GM15510 (cell line): ENCODE results near the gene UBE2F.

Source experiments
- POLR2A ChIP-seq: IDR thresholded peaks from 3 replicates; pipeline ENCODE4 v1.6.1; 2011; ENCODE audit warnings: borderline replicate concordance; ENCODE audit not compliant: insufficient read length; ENCODE audit errors: extremely low read depth

Gene UBE2F

DNA sequence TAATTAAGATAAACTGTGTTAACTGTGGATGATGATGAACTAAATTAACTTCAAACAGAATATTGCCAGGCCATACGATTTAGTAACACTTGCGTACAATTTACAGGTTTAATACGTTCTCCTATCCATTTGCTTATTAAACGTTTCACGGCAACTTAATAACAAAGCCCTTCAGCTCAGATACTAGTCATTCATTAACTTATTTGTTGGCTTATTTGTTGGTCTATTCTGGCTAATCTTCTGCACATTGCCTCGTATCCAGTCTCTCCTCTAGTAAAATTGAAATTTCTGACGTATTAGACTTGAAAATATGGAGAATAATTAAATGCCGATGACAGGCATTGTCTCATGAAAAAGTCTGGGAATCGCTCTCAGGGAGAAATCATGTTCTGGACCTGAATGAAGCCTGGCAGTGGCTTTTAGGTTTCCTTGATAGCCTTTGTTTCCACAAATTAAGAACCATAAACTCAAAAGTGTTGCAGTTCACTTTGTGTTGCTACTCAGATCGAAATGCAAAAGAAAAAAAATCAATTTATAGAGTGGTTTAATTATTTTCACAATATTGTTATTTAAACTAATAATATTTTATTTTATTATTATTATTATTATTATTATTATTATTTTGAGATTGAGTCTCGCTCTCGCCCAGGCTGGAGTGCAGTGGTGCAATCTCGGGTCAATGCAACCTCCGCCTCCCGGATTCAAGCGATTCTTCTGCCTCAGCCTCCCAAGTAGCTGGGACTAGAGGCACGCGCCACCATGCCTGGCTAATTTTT, 98.4 kb downstream of the UBE2F start:
- no peak for TF ChIP-seq POLR2A

DNA sequence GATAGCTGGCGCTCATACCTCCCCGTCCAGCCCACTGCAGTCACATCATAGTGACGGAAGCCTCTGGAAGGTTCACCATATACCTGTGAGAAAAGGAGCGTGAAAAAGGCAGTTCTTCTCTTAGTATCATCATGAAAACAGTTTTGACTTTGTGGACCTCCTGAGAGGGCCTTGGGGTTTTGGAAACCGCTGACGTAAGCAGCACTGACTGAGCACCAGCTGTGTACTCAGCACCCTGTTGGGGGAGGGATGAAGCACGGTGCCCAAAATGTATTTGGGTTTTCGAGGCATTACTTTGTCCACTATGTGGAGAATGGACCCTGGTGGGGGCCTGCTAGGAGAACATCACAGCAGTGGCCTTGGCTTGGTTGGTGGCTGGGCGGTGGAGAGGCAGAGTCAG, 99.4 kb downstream of the UBE2F start:
- no peak for TF ChIP-seq POLR2A

DNA sequence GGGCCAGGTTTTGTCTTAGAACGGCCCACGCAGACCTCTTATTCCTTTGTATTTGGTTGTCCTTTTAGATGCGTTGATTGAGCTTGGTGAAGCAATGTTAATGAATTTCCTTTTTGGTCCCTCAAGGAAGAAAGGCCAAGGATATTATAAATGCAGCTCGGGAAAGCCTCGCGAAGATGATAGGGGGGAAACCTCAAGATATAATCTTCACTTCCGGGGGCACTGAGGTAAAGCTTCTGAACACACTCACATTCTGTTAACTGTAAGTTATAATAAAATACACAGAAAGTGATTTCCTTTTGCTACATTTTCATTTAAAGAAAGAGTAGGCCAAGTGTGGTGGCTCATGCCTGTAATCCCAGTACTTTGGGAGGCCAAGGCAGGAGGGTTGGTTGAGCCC, 101.1 kb downstream of the UBE2F start:
- no peak for TF ChIP-seq POLR2A

DNA sequence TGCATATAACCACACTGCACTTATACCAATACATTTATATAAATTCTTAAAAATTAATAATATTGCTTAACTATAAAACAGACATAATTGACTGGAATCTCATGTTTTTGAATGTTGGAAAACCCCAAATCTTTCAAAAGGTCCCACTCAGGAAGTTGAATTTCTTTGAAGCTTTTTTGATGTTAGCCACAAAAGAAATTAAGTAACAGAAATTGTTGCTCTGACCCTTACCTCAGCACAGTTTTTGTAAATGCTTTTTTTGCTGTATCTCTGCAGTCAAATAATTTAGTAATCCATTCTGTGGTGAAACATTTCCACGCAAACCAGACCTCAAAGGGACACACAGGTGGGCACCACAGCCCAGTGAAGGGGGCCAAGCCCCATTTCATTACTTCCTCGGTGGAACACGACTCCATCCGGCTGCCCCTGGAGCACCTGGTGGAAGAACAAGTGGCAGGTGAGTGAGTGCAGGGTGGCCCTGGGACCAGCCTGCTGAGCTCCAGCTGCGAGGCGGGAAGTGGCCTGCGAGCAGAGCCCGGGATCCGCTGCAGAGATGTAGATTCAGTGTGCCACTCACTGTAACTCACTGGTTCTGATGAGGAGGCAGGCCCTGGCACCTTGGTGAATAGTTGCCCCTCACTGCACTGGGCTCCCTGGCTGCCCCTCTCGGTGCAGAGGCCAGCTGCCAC, 102.4 kb downstream of the UBE2F start:
- no peak for TF ChIP-seq POLR2A

DNA sequence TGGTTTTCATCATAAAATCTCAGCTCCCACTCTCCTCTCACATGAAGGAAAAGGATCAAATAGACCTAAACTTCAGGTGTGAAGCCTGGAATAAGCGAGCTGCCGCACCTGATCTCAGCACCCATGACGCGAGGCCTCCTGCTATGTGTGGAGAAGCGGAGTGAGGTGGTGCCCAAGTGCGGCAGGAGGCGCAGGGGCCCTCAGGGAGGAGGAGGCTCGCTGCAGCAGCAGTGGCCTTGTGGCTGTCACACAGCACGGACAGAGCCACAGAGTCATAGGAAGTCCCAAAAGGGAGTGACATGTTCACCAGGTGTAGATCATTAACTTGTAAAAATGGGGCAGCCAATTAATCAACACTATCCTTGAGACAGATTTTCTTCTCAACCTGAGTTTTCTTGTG, 103.1 kb downstream of the UBE2F start:
- TF ChIP-seq POLR2A = no peak

DNA sequence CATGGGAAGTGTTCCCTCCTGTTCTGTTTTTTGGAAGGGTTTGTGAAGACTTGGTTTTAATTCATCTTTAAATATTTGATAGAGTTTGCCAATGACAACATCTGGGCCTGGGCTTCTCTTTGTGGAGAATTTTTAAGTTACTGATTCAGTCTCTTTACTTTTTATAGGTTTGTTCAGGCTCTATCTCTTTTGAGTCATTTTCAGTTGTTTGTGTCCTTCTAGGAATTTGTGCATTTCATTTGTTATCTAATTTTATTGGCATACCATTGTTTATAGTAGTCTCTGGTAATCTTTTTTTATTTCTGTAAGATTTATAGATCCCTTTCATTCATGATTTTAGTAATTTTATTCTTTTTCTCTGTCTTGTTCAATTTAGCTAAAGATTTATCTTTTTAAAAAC, 108.6 kb downstream of the UBE2F start:
- no peak for TF ChIP-seq POLR2A

GRCh38 chr2:238077292-238077691, 110.5 kb downstream of the UBE2F start:
- no peak for TF ChIP-seq POLR2A

- no peak for TF ChIP-seq POLR2A
These were observed 113.1 kb downstream of the UBE2F start for GRCh38 chr2:238079874-238080327.

DNA sequence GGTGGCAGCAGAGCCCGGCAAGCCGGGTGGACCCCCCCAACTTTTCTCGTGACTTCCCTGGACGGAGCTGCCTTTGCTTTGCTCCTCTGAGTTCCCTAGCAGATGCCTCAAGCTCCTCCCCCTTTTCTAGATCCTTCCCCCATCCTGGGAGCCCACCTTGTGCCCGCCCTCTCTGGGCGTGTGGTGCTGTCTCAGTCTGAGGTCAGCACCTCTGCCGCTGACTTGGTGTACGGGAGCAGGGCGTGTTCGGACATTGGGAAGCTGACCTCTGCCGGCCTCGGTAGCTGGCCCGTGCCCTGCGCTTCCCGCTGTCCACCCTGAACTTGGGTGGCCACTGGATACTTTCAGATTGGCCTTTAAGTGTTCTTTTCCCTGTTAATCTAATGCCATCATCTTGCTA, 113.7 kb downstream of the UBE2F start:
- no peak for TF ChIP-seq POLR2A

GRCh38 chr2:238081150-238081549, 114.3 kb downstream of the UBE2F start:
- TF ChIP-seq POLR2A = no peak

DNA sequence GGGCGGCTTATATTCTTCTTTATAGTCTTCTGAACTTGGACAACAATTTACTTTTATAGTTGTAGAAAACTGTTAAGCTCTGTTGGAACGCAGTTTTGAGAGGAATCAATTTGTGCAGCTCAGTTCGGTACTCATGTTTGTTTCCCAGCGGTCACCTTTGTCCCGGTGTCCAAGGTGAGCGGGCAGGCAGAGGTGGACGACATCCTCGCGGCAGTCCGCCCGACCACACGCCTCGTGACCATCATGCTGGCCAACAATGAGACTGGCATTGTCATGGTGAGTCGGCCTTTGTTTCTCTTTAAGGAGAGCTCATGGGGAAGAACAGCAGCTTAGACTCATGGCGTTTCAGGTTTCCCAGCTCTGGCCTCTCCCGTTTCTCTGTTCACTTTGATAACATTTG, 114.7 kb downstream of the UBE2F start:
- no peak for TF ChIP-seq POLR2A

DNA sequence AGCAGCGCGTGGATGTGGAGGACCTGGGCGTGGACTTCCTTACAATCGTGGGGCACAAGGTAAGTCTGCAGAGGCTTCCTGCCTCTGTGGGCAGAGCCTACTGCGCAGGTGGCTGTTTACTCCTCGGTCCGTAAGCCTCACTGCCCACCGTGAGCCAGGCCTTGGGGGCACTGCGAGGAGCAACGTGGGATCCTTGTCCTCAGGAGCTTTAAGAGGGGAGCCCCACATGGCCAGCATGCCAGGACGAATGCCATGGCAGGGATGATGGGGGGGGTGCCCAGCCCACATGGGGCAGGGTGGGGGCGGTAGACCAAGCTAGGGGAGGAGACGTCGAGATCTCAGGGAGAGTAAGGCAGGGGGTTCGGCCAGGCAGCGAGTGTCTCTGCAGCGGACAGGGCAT, 115.3 kb downstream of the UBE2F start:
- no peak for TF ChIP-seq POLR2A

DNA sequence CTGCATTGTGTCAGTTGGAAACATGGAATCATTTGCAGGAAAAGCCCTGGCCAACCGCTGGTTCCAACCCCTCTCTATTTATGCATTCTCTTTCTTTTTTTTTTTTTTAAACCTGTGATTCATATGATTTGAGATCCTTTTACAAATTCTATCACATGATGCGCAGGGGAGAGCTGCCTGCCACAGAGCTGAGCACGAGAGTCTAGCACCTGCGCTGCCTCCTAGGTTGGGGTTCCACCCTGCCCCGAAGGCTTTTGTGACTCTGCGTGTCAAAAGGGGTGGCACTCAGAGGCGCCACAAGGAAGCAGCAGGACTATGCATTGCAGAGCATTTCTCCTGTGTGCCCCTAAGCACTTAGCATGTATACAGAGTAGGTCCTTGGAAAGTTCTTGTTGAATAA, 116.0 kb downstream of the UBE2F start:
- no peak for TF ChIP-seq POLR2A

DNA sequence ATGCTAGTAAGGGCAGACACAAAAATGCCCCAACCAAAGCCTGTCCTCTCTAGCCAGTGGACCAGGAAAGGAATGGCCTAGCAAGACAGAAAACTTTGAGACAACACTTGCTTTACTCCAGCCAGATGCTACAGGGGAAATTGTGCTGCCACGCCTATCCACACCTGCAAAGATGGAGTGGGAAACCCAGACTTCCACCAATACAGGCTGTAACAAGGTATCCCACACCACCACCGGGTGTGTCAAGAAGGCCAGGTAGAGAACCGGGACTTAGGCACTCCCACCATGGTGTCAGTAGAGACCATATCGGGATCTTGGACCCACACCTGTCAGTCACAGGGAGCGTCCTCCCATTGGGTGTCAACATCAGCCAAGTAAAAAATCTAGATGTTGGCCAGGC, 117.1 kb downstream of the UBE2F start:
- no peak for TF ChIP-seq POLR2A

- no peak for TF ChIP-seq POLR2A
These were observed 117.9 kb downstream of the UBE2F start for GRCh38 chr2:238084761-238085160.

- TF ChIP-seq POLR2A = no peak
These were observed 119.1 kb downstream of the UBE2F start for GRCh38 chr2:238085899-238086298.

DNA sequence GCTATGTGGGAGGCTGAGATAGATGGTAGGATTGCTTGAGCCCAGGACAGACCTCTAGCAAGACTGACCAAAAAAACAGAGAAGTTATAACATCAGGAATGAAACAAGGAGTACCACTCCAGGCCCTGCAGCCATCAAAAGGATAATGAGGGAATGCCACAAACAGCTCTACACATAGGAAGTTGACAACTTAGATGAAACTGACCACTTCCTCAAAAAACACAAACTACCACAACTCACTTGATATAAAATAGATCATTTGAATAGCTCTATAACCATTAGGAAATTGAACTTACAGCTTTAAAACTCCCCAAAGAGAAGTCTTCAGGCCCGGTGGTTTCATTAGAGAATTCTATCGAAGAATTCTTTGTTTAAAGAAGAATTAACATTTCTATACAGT, 120.4 kb downstream of the UBE2F start:
- TF ChIP-seq POLR2A = no peak

GRCh38 chr2:238090887-238091286, 124.1 kb downstream of the UBE2F start:
- TF ChIP-seq POLR2A = no peak
